OCI-LY7 (cell line): ENCODE data around the gene TNFSF15. TPM values are rescaled to one million over a fixed set of nuclear protein-coding genes. Genes with fewer than 3 reads are reported as not detected.

Experiments
- BruUV-seq: library from RNA; stranded (reverse); fragments of 400-500 nt; replicated peaks from 2 replicates; lab custom pipeline; 2021; lab: Mats Ljungman, UMichigan
- CTCF ChIA-PET: fragments of 300-600 bp; sonication (Branson Sonifier 250); formaldehyde crosslinking; loops from one replicate; lab custom pipeline; 2022; ENCODE audit warnings: antibody characterized with exemption; ENCODE audit not compliant: unreplicated experiment; lab: Charles Lee
- POLR2A ChIA-PET: fragments of 300-600 bp; sonication (Branson Sonifier 250); formaldehyde crosslinking; loops from one replicate; lab custom pipeline; 2022; ENCODE audit warnings: antibody characterized with exemption; lab: Charles Lee
- DNase-seq: peaks from one replicate; pipeline ENCODE4 v3.0.0-alpha.2; 2015; ENCODE audit warnings: low spot score
- H2AFZ ChIP-seq: fragments of 200-600 bp; sonication (generic), shearing (Covaris generic); 2 replicates; pipeline ENCODE4 v1.6.1; 2014; ENCODE audit warnings: mild to moderate bottlenecking, antibody characterized with exemption, low read length, moderate library complexity
- H3K27ac ChIP-seq: fragments of 200-600 bp; sonication (generic); 2 replicates; pipeline ENCODE4 v1.5.1; 2014; ENCODE audit warnings: mixed run types, low read depth, mild to moderate bottlenecking, moderate library complexity, low read length, inconsistent platforms; ENCODE audit not compliant: poor library complexity, severe bottlenecking
- H3K36me3 ChIP-seq: fragments of 200-600 bp; sonication (generic); 2 replicates; pipeline ENCODE4 v1.6.1; 2014; ENCODE audit warnings: mild to moderate bottlenecking, antibody characterized with exemption, low read length, moderate library complexity, mixed read lengths; ENCODE audit not compliant: insufficient read depth
- H3K4me1 ChIP-seq: fragments of 200-600 bp; sonication (generic); 2 replicates; pipeline ENCODE4 v1.5.1; 2014; ENCODE audit warnings: mild to moderate bottlenecking, low read length; ENCODE audit not compliant: insufficient read depth, poor library complexity, severe bottlenecking
- H3K4me2 ChIP-seq: fragments of 200-600 bp; sonication (generic); 2 replicates; pipeline ENCODE4 v1.6.1; 2014; ENCODE audit warnings: mild to moderate bottlenecking, low read length
- H3K4me3 ChIP-seq: fragments of 200-600 bp; sonication (generic); 2 replicates; pipeline ENCODE4 v1.5.1; 2014; ENCODE audit warnings: mild to moderate bottlenecking, low read depth, low read length; ENCODE audit not compliant: poor library complexity, severe bottlenecking
- H3K79me2 ChIP-seq: fragments of 200-600 bp; sonication (generic); 2 replicates; pipeline ENCODE4 v1.6.1; 2016; ENCODE audit warnings: low read depth, mild to moderate bottlenecking, low read length, moderate library complexity, mixed read lengths; ENCODE audit not compliant: insufficient read depth
- H3K9me2 ChIP-seq: fragments of 200-600 bp; sonication (generic); 2 replicates; pipeline ENCODE4 v1.6.1; 2016; ENCODE audit warnings: mild to moderate bottlenecking, low read length, mixed read lengths; ENCODE audit not compliant: insufficient read depth
- H3K9me3 ChIP-seq: fragments of 200-600 bp; sonication (generic); 2 replicates; pipeline ENCODE4 v1.6.1; 2014; ENCODE audit warnings: mild to moderate bottlenecking, mixed run types, low read length, mixed read lengths
- H4K20me1 ChIP-seq: fragments of 200-600 bp; sonication (generic); 2 replicates; pipeline ENCODE4 v1.6.1; 2014; ENCODE audit warnings: mild to moderate bottlenecking, antibody characterized with exemption, low read length, moderate library complexity, mixed read lengths; ENCODE audit not compliant: insufficient read depth
- EZH2phosphoT487 ChIP-seq: fragments of 200-600 bp; sonication (generic); IDR thresholded peaks from 2 replicates; pipeline ENCODE4 v1.6.1; 2018; ENCODE audit warnings: low read depth, borderline replicate concordance, mild to moderate bottlenecking, mixed run types, antibody characterized with exemption, low read length, moderate library complexity, mixed read lengths
- intact Hi-C: fragments of 100-400 bp; cut with micrococcal nuclease; formaldehyde crosslinking; loops from one replicate; pipeline ENCODE4 v1.10.0; 2022; ENCODE audit not compliant: unreplicated experiment
- total RNA-seq, 2 experiments: library from RNA; depleted of rRNA in 1 of 2; stranded (reverse); fragments of >200 nt in 1 of 2; shearing (Covaris generic) in 1 of 2; gene quantifications; 2 replicates each; pipeline ENCODE4 v1.2.3, GENCODE V29; 2014 to 2022
- TF ChIP-seq, protein P1 (sequence below): fragments of 200-600 bp; sonication (generic); conservative IDR thresholded peaks from 2 replicates; pipeline ENCODE4 v1.5.1; 2014; ENCODE audit warnings: mild to moderate bottlenecking, antibody characterized with exemption, low read length, moderate library complexity, mixed read lengths

Gene TNFSF15
- total RNA-seq, 2 experiments from 2014 or later, result 0.23 TPM; not detected in 1

DNA sequence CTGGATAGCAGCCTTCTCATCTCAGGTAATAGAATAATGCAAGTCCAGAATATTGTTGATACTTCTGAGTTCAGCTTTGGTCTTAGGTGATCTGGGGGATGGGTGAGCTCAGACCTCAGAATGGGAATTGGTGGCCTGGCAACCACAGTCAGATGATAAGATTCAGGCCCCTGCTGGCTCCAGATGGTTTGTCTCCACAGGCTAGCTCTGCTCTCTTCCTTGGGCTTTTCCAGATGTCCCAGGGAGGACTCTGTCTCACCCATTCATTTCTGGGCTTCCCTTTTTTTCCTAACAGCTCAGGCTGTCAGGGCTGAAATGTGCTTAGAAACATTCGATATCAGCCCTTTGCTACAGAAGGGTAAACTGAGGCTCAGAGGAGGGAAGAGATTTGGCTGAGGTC, 17.6 kb upstream of the TNFSF15 start:
- H2AFZ ChIP-seq, result no peak overlapping the region
- CTCF ChIA-PET, result no interaction called here
- no peaks in the 10 kb centered on the region for H3K79me2 ChIP-seq
- H3K4me2 ChIP-seq, result no peak overlapping the region
- TF ChIP-seq EZH2phosphoT487, result no peak
- TF ChIP-seq, protein P1, sequence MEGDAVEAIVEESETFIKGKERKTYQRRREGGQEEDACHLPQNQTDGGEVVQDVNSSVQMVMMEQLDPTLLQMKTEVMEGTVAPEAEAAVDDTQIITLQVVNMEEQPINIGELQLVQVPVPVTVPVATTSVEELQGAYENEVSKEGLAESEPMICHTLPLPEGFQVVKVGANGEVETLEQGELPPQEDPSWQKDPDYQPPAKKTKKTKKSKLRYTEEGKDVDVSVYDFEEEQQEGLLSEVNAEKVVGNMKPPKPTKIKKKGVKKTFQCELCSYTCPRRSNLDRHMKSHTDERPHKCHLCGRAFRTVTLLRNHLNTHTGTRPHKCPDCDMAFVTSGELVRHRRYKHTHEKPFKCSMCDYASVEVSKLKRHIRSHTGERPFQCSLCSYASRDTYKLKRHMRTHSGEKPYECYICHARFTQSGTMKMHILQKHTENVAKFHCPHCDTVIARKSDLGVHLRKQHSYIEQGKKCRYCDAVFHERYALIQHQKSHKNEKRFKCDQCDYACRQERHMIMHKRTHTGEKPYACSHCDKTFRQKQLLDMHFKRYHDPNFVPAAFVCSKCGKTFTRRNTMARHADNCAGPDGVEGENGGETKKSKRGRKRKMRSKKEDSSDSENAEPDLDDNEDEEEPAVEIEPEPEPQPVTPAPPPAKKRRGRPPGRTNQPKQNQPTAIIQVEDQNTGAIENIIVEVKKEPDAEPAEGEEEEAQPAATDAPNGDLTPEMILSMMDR, result no peak
- no peak for DNase-seq
- H3K36me3 ChIP-seq, result no peaks in the 10 kb centered on the region
- H3K27ac ChIP-seq, result no peak overlapping the region
- no TSS peak for BruUV-seq
- no peaks in the 10 kb centered on the region for H3K9me3 ChIP-seq
- POLR2A ChIA-PET, result interaction anchor here (0.8 to 1.4 kb wide), 2 partner anchors 17 to 20 kb away, joined by 3 read pairs; no protein-coding TSS in a partner anchor
- intact Hi-C loops, result no loop called here
- H3K4me3 ChIP-seq, result no peak overlapping the region
- no peaks in the 10 kb centered on the region for H4K20me1 ChIP-seq
- no peaks in the 10 kb centered on the region for H3K4me1 ChIP-seq
- no peaks in the 10 kb centered on the region for H3K9me2 ChIP-seq

GRCh38 chr9:114822708-114823107, 16.9 kb upstream of the TNFSF15 start:
- no TSS peak for BruUV-seq
- ChIA-PET POLR2A (interaction anchor here (0.8 to 1.4 kb wide), 2 partner anchors 18 to 19 kb away, joined by 3 read pairs; no protein-coding TSS in a partner anchor), CTCF (no interaction called here)
- Histone ChIP-seq H3K27ac (no peak overlapping the region), H3K4me2 (no peak overlapping the region), H3K9me3 (no peaks in the 10 kb centered on the region), H3K4me1 (no peaks in the 10 kb centered on the region), H3K79me2 (no peaks in the 10 kb centered on the region), H3K9me2 (no peaks in the 10 kb centered on the region), H3K36me3 (no peaks in the 10 kb centered on the region), H4K20me1 (no peaks in the 10 kb centered on the region), H2AFZ (no peak overlapping the region), H3K4me3 (no peak overlapping the region)
- DNase-seq, result no peak
- intact Hi-C loops, result no loop called here
- no peak for TF ChIP-seq EZH2phosphoT487
- TF ChIP-seq, protein P1, result no peak

DNA sequence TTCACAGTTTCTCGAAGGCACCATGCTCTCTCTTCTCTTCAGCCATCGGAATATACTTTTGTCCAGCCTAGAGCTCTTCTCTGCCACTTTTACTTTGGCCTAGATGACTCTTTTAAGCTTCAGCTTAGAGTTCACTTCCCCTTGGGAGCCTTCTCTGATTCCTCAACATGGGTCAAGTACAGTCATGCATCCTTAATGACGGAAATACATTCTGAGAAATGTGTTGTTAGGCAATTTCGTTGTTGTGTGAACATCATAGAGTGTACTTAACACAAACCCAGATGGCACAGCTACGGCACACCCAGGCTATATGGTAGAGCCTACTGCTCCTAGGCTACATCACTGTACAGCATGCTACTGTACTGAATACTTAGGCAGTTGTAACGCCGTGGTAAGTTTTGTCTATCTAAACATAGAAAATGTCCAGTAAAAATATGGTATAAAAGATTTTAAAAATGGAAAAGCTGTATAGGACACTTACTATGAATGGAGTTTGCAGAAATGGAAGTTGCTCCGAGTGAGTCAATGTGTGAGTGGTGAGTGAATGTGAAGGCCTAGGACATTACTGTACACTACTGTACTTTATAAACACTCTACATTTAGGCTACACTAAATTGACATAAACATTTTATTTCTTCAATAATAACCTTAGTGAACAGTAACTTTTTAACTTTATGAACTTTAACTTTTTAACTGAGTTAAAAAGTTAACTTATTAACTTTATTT, 15.1 kb upstream of the TNFSF15 start:
- CTCF ChIA-PET, result no interaction called here
- no peak overlapping the region for H3K4me2 ChIP-seq
- no peak for DNase-seq

More for the DNA sequence above, 15.1 kb upstream of the TNFSF15 start:
- Histone ChIP-seq H3K36me3 (no peaks in the 10 kb centered on the region), H3K9me3 (no peaks in the 10 kb centered on the region), H3K27ac (no peak overlapping the region), H2AFZ (no peak overlapping the region), H4K20me1 (no peaks in the 10 kb centered on the region), H3K4me1 (no peaks in the 10 kb centered on the region), H3K9me2 (no peaks in the 10 kb centered on the region), H3K79me2 (no peaks in the 10 kb centered on the region), H3K4me3 (no peak overlapping the region)
- TF ChIP-seq, protein P1, result no peak
- no peak for TF ChIP-seq EZH2phosphoT487
- POLR2A ChIA-PET, result interaction anchor here (1.1 to 1.3 kb wide), 2 partner anchors 9 to 40 kb away, joined by 3 read pairs; no protein-coding TSS in a partner anchor
- BruUV-seq, result no TSS peak
- intact Hi-C loops, result no loop called here
